Measurements from ENCODE around the gene BET1L.

BET1L gene

DNA sequence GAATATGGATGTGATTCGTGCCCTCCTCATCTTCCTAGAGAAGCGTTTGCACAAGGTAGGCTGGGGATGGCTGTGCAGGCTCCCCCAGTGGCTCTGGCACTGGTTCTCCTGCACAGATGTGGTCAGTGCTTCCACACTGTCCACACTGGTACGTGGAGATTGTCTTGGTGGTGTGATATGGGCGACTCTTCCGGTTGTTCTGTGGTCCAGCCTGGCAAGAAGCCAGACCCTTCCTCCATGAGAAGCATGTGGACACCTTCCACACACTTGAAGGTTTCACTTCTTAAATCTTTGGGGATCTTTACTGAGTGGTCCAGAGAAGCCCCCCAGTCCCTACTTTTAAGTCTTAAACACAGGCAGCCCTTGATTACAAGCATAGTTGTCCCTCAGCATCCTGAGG lies 4.1 kb upstream of the BET1L start:
- peaks cover 1% of the 10 kb centered on the region; the same call in 1 of the 2 replicates for H4K20me1 ChIP-seq (ENCODE audit: insufficient read depth, low read length)
- TF ChIP-seq EZH2phosphoT487 (IDR thresholded peaks at IDR 0.05; ENCODE audit: low read depth): no peak
- TF ChIP-seq, protein P1, sequence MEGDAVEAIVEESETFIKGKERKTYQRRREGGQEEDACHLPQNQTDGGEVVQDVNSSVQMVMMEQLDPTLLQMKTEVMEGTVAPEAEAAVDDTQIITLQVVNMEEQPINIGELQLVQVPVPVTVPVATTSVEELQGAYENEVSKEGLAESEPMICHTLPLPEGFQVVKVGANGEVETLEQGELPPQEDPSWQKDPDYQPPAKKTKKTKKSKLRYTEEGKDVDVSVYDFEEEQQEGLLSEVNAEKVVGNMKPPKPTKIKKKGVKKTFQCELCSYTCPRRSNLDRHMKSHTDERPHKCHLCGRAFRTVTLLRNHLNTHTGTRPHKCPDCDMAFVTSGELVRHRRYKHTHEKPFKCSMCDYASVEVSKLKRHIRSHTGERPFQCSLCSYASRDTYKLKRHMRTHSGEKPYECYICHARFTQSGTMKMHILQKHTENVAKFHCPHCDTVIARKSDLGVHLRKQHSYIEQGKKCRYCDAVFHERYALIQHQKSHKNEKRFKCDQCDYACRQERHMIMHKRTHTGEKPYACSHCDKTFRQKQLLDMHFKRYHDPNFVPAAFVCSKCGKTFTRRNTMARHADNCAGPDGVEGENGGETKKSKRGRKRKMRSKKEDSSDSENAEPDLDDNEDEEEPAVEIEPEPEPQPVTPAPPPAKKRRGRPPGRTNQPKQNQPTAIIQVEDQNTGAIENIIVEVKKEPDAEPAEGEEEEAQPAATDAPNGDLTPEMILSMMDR (IDR thresholded peaks at IDR 0.05; ENCODE audit: low read depth, low read length): no peak
- peaks cover 51% of the 10 kb centered on the region for H3K36me3 ChIP-seq (replicated peaks; ENCODE audit: low read depth, low read length)
- H2AFZ ChIP-seq (ENCODE audit: low read depth, low read length): no peak overlapping the region
- no peak overlapping the region for H3K9ac ChIP-seq (ENCODE audit: low read length)
- no peak overlapping the region for H3K4me2 ChIP-seq (ENCODE audit: low read length)
- H3K27ac ChIP-seq (ENCODE audit: low read length): no peak overlapping the region
- H3K4me1 ChIP-seq (ENCODE audit: low read length): peaks cover 10% of the 10 kb centered on the region
- H3K4me3 ChIP-seq (ENCODE audit: low read length): no peak overlapping the region
- no peaks in the 10 kb centered on the region for H3K9me3 ChIP-seq (ENCODE audit: insufficient read depth, low read length)
- no peaks in the 10 kb centered on the region for H3K27me3 ChIP-seq (ENCODE audit: low read depth, low read length)
- H3K79me2 ChIP-seq (ENCODE audit: low read length): peaks cover 37% of the 10 kb centered on the region

DNA sequence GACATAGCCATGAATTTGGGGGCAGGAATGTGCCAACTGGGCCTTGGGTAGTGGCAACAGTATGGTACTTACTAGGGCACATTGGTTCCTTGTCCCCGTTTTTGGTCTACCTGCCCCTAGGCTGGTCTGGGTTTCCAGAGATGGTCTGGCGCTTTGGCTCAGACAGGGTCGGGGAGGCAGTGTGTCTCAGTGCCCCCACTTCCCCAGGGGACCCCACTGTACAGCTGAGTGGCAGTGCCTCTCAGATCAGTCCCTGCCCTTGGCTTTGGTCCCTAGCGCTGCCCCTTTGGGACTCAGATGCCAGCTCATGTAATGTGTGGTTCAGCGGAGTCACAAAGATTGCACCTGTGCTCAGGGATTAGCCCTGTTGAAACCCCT lies 3.6 kb upstream of the BET1L start:
- no peaks in the 10 kb centered on the region for H3K9me3 ChIP-seq (ENCODE audit: insufficient read depth, low read length)
- no peak overlapping the region for H3K4me3 ChIP-seq (ENCODE audit: low read length)
- no peak overlapping the region for H2AFZ ChIP-seq (ENCODE audit: low read depth, low read length)
- H3K4me1 ChIP-seq (ENCODE audit: low read length): peaks cover 15% of the 10 kb centered on the region
- no peak for TF ChIP-seq EZH2phosphoT487 (IDR thresholded peaks at IDR 0.05; ENCODE audit: low read depth)
- TF ChIP-seq, protein P1 (IDR thresholded peaks at IDR 0.05; ENCODE audit: low read depth, low read length): no peak
- peaks cover 42% of the 10 kb centered on the region for H3K79me2 ChIP-seq (ENCODE audit: low read length)
- no peak overlapping the region for H3K4me2 ChIP-seq (ENCODE audit: low read length)
- peaks cover 49% of the 10 kb centered on the region for H3K36me3 ChIP-seq (replicated peaks; ENCODE audit: low read depth, low read length)
- H4K20me1 ChIP-seq (ENCODE audit: insufficient read depth, low read length): peaks cover 6% of the 10 kb centered on the region
- H3K9ac ChIP-seq (ENCODE audit: low read length): no peak overlapping the region
- no peak overlapping the region for H3K27ac ChIP-seq (ENCODE audit: low read length)
- H3K27me3 ChIP-seq (ENCODE audit: low read depth, low read length): no peaks in the 10 kb centered on the region

DNA sequence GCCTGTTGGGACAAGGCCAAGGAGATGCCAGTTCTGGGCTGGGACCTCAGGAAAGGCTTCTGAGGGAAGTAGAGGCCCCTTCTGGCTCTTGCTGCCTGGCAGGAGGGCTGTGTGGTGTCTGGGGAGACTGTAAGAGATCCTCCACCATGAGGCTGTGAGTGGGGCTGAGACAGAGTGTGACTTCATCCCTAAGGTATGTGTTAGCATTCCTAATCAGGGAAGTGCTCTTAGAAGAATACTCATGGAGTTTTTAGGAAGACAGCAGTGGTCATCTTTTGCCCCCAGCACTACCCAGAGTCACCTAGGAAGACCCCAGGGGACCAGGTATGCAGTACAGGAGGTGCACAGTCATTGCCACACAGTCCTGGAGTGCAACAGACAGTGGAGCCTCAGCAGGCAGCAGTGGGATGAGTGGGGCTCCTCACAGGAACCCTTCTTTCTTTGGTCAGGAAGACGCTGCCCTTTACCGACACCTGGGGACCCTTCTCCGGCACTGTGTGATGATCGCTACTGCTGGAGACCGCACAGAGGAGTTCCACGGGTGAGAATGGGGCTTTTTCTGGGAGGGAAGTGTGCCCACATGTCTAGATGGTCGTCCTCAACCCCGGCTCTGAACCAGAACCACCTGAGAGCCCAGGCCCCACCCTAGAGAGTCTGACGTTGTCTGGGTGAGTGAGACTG lies 3.1 kb upstream of the BET1L start:
- Histone ChIP-seq H3K4me3 (ENCODE audit: low read length) (no peak overlapping the region), H3K36me3 (replicated peaks; ENCODE audit: low read depth, low read length) (peaks cover 51% of the 10 kb centered on the region), H3K27ac (ENCODE audit: low read length) (no peak overlapping the region), H3K9me3 (ENCODE audit: insufficient read depth, low read length) (no peaks in the 10 kb centered on the region), H3K4me2 (ENCODE audit: low read length) (peak overlapping the region; percentile 90; the same call in 1 of the 2 replicates), H3K79me2 (ENCODE audit: low read length) (peaks cover 47% of the 10 kb centered on the region), H4K20me1 (ENCODE audit: insufficient read depth, low read length) (peaks cover 12% of the 10 kb centered on the region), H3K9ac (ENCODE audit: low read length) (no peak overlapping the region), H2AFZ (ENCODE audit: low read depth, low read length) (no peak overlapping the region), H3K4me1 (ENCODE audit: low read length) (peaks cover 18% of the 10 kb centered on the region), H3K27me3 (ENCODE audit: low read depth, low read length) (no peaks in the 10 kb centered on the region)
- TF ChIP-seq, protein P1 (IDR thresholded peaks at IDR 0.05; ENCODE audit: low read depth, low read length): no peak
- no peak for TF ChIP-seq EZH2phosphoT487 (IDR thresholded peaks at IDR 0.05; ENCODE audit: low read depth)

DNA sequence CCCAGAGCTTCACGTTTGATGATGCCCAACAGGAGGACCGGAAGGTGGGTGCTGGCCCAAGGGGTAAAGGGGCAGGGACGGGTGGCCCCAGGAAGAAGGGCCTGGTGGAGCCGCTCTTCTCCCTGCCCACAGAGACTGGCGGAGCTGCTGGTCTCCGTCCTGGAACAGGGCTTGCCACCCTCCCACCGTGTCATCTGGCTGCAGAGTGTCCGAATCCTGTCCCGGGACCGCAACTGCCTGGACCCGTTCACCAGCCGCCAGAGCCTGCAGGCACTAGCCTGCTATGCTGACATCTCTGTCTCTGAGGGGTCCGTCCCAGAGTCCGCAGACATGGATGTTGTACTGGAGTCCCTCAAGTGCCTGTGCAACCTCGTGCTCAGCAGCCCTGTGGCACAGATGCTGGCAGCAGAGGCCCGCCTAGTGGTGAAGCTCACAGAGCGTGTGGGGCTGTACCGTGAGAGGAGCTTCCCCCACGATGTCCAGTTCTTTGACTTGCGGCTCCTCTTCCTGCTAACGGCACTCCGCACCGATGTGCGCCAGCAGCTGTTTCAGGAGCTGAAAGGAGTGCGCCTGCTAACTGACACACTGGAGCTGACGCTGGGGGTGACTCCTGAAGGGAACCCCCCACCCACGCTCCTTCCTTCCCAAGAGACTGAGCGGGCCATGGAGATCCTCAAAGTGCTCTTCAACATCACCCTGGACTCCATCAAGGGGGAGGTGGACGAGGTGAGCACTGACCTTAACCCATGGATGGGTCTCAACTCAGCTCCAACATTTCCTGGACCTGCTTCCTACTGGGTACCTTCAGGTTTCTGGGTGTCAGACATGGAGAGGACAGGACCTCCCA lies 2.3 kb upstream of the BET1L start:
- Histone ChIP-seq H3K79me2 (ENCODE audit: low read length) (peaks cover 52% of the 10 kb centered on the region), H2AFZ (ENCODE audit: low read depth, low read length) (no peak overlapping the region), H3K9me3 (ENCODE audit: insufficient read depth, low read length) (no peaks in the 10 kb centered on the region), H4K20me1 (ENCODE audit: insufficient read depth, low read length) (peaks cover 16% of the 10 kb centered on the region), H3K27me3 (ENCODE audit: low read depth, low read length) (no peaks in the 10 kb centered on the region), H3K4me1 (ENCODE audit: low read length) (peaks cover 21% of the 10 kb centered on the region), H3K27ac (ENCODE audit: low read length) (peak overlapping the region; percentile 97), H3K9ac (ENCODE audit: low read length) (peak overlapping the region; percentile 99), H3K36me3 (replicated peaks; ENCODE audit: low read depth, low read length) (peaks cover 54% of the 10 kb centered on the region), H3K4me3 (ENCODE audit: low read length) (peak overlapping the region; percentile 95), H3K4me2 (ENCODE audit: low read length) (peak overlapping the region; percentile 90)
- TF ChIP-seq, protein P1 (IDR thresholded peaks at IDR 0.05; ENCODE audit: low read depth, low read length): no peak
- TF ChIP-seq EZH2phosphoT487 (IDR thresholded peaks at IDR 0.05; ENCODE audit: low read depth): no peak

All from OCI-LY3 (cell line).